GM12878 (cell line): ENCODE results near the gene TCOF1. TPM values are rescaled to one million over a fixed set of nuclear protein-coding genes. Genes with fewer than 3 reads are reported as not detected.

ENCODE experiments used
- BHLHE40 ChIP-seq, 2 experiments: fragments of 450-650 bp in 1 of 2; IDR thresholded peaks; 2 replicates each; pipeline ENCODE4 v1.6.1; 2011 to 2017; ENCODE audit warnings: low read depth in 2 of 2, borderline replicate concordance in 1 of 2, improper control_type of control experiment in 1 of 2, low read length in 1 of 2, mild to moderate bottlenecking in 1 of 2
- CBX3 ChIP-seq: fragments of 200-600 bp; sonication (generic); IDR thresholded peaks from 2 replicates; pipeline ENCODE4 v1.6.1; 2016; ENCODE audit warnings: low read depth, borderline replicate concordance
- CEBPB ChIP-seq, 2 experiments: fragments of 150-350 bp in 1 of 2; IDR thresholded peaks; 2 replicates each; pipeline ENCODE4 v1.6.1; 2012 to 2014; ENCODE audit warnings: low read depth in 2 of 2, low read length in 2 of 2, borderline replicate concordance in 1 of 2, inconsistent platforms in 1 of 2
- GABPA ChIP-seq: IDR thresholded peaks from 2 replicates; pipeline ENCODE4 v1.6.1; 2014; ENCODE audit warnings: antibody characterized with exemption, low read depth, mild to moderate bottlenecking, inconsistent platforms
- GATAD2B ChIP-seq: fragments of 450-650 bp; conservative IDR thresholded peaks from 2 replicates; pipeline ENCODE4 v1.6.1; 2017; ENCODE audit warnings: low read depth, mild to moderate bottlenecking, moderate library complexity
- MTA3 ChIP-seq: IDR thresholded peaks from 2 replicates; pipeline ENCODE4 v1.6.1; 2012; ENCODE audit warnings: low read length, inconsistent platforms, borderline replicate concordance
- POLR2A ChIP-seq: IDR thresholded peaks from 2 replicates; pipeline ENCODE4 v1.6.1; 2011; ENCODE audit warnings: low read depth, mild to moderate bottlenecking, low read length
- POU2F2 ChIP-seq: IDR thresholded peaks from 3 replicates; pipeline ENCODE4 v1.6.1; 2011; ENCODE audit warnings: low read depth, mild to moderate bottlenecking, low read length, borderline replicate concordance
- RCOR1 ChIP-seq: conservative IDR thresholded peaks from 2 replicates; pipeline ENCODE4 v1.6.1; 2012; ENCODE audit warnings: low read depth, low read length, improper control_type of control experiment
- SMAD1 ChIP-seq: fragments of 450-650 bp; IDR thresholded peaks from 2 replicates; pipeline ENCODE4 v1.6.1; 2018; ENCODE audit warnings: mild to moderate bottlenecking, low read depth; ENCODE audit not compliant: partially characterized antibody
- SPI1 ChIP-seq: IDR thresholded peaks from 2 replicates; pipeline ENCODE4 v1.6.1; 2011; ENCODE audit warnings: low read depth, mild to moderate bottlenecking, low read length, moderate library complexity, borderline replicate concordance; ENCODE audit not compliant: insufficient read depth
- SUZ12 ChIP-seq: fragments of 200-600 bp; sonication (generic); IDR thresholded peaks from one replicate; pipeline ENCODE4 v1.6.1; 2018; ENCODE audit warnings: antibody characterized with exemption, mild to moderate bottlenecking; ENCODE audit not compliant: unreplicated experiment
- ZNF207 ChIP-seq: fragments of 450-650 bp; IDR thresholded peaks from 2 replicates; pipeline ENCODE4 v1.6.1; 2014; ENCODE audit warnings: antibody characterized with exemption, mild to moderate bottlenecking, borderline replicate concordance
- polyA plus RNA-seq, 11 experiments: library from polyadenylated mRNA; depleted of rRNA in 4 of 11; unstranded in 6 of 11; stranded (reverse) in 5 of 11; fragments of >200 nt; fragmentation: Nextera tagmentation in 4 of 11; fragmentation: Illumina TruSeq in 1 of 11; extraction: Ambion mirVana in 4 of 11; extraction: Trizol in 1 of 11; gene quantifications; 1 replicate in 1 of 11; 2 replicates in 10 of 11; pipeline versions ENCODE4 v1.2.1 to v1.2.3, GENCODE V29; 2011 to 2016; ENCODE audit warnings: inconsistent platforms in 2 of 11, missing spikeins in 2 of 11, low read depth in 1 of 11
- total RNA-seq, 4 experiments: library from RNA; depleted of rRNA in 3 of 4; stranded (reverse); fragments of >200 nt in 3 of 4; fragmentation: Illumina TruSeq in 1 of 4; extraction: Trizol in 1 of 4; gene quantifications; 2 replicates each; pipeline versions ENCODE4 v1.2.1 to v1.2.3, GENCODE V29; 2013 to 2021
- TF ChIP-seq, protein P1 (sequence below): IDR thresholded peaks from 2 replicates; pipeline ENCODE4 v1.6.1; 2012; ENCODE audit warnings: low read length, inconsistent platforms
- TF ChIP-seq, protein P2 (sequence below): IDR thresholded peaks from 2 replicates; pipeline ENCODE4 v1.6.1; 2011; ENCODE audit warnings: borderline replicate concordance, low read depth, mild to moderate bottlenecking, moderate library complexity, mixed read lengths, low read length; ENCODE audit not compliant: insufficient read depth; ENCODE audit errors: extremely low read length
- TF ChIP-seq, protein P3 (sequence below): IDR thresholded peaks from 2 replicates; pipeline ENCODE4 v1.6.1; 2012; ENCODE audit warnings: low read depth, low read length, improper control_type of control experiment
- TF ChIP-seq, protein P4 (sequence below): IDR thresholded peaks from 2 replicates; pipeline ENCODE4 v1.6.1; 2012; ENCODE audit warnings: low read depth, low read length, improper control_type of control experiment
- TF ChIP-seq, protein P5 (sequence below): fragments of 450-650 bp; IDR thresholded peaks from 2 replicates; pipeline ENCODE4 v1.6.1; 2016; ENCODE audit warnings: mild to moderate bottlenecking

TCOF1 gene
- total and polyA plus RNA-seq, 10 of the 15 experiments (the other 5 are each of a cell fraction or from before 2014, with no cell fraction given) = 8.7 to 83.9 (median 38.9) TPM

DNA sequence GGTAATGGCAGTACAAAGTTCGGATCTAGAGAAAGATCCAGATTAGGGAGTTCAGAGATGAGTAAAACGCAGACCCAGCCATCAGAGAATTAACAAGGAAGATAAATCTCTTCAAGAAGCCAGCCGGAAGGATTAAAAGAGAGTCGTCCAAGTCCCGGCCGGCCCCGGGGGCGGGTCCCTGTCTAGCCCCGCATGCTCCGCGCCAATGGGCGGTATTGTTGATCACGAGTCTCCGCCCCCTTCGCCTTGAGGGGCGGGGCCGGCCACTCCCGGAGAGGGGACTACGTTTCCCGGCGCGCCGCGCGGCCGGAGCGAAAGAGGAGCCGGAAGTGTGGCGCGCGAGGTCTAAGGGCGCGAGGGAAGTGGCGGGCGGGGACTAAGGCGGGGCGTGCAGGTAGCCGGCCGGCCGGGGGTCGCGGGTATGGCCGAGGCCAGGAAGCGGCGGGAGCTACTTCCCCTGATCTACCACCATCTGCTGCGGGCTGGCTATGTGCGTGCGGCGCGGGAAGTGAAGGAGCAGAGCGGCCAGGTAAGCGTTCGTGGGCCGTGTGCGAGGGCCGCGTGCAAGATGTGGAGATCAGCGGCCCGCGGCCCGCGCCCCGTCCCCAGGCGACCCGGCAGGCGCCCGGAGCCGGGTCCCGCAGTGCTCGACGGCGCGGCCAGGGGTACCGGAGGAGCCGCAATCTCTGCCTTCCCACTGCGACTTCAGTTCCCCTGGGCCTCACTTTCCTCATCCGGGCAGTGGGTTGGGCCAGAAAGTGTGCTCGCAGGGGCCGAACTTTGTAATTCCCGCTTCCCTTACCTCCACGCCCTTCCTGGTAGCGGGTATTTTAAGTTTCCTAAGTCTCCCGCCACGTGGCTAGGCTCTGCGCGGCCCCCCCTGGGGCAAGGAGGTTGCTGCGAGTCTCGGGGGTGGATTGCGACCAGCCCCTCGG is at the start of gene TCOF1 (continued):
- no peak for TF ChIP-seq CEBPB (IDR thresholded peaks at IDR 0.05; ENCODE audit: borderline replicate concordance in 1 of 2, low read depth in 2 of 2, low read length in 2 of 2)
- TF ChIP-seq, protein P1, sequence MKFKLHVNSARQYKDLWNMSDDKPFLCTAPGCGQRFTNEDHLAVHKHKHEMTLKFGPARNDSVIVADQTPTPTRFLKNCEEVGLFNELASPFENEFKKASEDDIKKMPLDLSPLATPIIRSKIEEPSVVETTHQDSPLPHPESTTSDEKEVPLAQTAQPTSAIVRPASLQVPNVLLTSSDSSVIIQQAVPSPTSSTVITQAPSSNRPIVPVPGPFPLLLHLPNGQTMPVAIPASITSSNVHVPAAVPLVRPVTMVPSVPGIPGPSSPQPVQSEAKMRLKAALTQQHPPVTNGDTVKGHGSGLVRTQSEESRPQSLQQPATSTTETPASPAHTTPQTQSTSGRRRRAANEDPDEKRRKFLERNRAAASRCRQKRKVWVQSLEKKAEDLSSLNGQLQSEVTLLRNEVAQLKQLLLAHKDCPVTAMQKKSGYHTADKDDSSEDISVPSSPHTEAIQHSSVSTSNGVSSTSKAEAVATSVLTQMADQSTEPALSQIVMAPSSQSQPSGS = no peak
- TF ChIP-seq, protein P2, sequence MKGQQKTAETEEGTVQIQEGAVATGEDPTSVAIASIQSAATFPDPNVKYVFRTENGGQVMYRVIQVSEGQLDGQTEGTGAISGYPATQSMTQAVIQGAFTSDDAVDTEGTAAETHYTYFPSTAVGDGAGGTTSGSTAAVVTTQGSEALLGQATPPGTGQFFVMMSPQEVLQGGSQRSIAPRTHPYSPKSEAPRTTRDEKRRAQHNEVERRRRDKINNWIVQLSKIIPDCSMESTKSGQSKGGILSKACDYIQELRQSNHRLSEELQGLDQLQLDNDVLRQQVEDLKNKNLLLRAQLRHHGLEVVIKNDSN = peak; percentile 30
- TF ChIP-seq, protein P3, sequence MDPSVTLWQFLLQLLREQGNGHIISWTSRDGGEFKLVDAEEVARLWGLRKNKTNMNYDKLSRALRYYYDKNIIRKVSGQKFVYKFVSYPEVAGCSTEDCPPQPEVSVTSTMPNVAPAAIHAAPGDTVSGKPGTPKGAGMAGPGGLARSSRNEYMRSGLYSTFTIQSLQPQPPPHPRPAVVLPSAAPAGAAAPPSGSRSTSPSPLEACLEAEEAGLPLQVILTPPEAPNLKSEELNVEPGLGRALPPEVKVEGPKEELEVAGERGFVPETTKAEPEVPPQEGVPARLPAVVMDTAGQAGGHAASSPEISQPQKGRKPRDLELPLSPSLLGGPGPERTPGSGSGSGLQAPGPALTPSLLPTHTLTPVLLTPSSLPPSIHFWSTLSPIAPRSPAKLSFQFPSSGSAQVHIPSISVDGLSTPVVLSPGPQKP = peak; percentile 51; the same call in 1 of the 2 replicates
- no peak for TF ChIP-seq SMAD1
- TF ChIP-seq, protein P4, sequence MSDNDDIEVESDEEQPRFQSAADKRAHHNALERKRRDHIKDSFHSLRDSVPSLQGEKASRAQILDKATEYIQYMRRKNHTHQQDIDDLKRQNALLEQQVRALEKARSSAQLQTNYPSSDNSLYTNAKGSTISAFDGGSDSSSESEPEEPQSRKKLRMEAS = peak; percentile 40
- peak in 1 of 2 experiments; percentile 43; a peak in 1 of 4 replicates for TF ChIP-seq BHLHE40 (IDR thresholded peaks at IDR 0.05; ENCODE audit: borderline replicate concordance in 1 of 2, low read depth in 2 of 2, low read length in 1 of 2)
- no peak for TF ChIP-seq SUZ12
- peak; percentile 88 for TF ChIP-seq GABPA
- TF ChIP-seq, protein P5, sequence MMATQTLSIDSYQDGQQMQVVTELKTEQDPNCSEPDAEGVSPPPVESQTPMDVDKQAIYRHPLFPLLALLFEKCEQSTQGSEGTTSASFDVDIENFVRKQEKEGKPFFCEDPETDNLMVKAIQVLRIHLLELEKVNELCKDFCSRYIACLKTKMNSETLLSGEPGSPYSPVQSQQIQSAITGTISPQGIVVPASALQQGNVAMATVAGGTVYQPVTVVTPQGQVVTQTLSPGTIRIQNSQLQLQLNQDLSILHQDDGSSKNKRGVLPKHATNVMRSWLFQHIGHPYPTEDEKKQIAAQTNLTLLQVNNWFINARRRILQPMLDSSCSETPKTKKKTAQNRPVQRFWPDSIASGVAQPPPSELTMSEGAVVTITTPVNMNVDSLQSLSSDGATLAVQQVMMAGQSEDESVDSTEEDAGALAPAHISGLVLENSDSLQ = peak; percentile 57; the same call in 1 of the 2 replicates
- no peak for TF ChIP-seq RCOR1
- peak; percentile 82 for TF ChIP-seq POLR2A
- TF ChIP-seq SPI1 = peak; percentile 51; the same call in 1 of the 2 replicates
- 0 out of 3 replicates have a peak, but pooled peaks have one; percentile 1 for TF ChIP-seq POU2F2
- peak; percentile 71; the same call in 1 of the 2 replicates for TF ChIP-seq GATAD2B
- no peak for TF ChIP-seq CBX3
- TF ChIP-seq MTA3 = no peak
- TF ChIP-seq ZNF207 = peak; percentile 78; the same call in 1 of the 2 replicates
